Activated effector memory CD4-positive, alpha-beta T cell treated with anti-CD3 and anti-CD28 coated beads, Interleukin-2, amount 50 U/mL, for 16 hours (primary cell): ENCODE results near the gene FOXP2.
"Not testable (repeated sequence)": the region's sequence is repeated elsewhere in the genome, so short reads cannot be mapped to it uniquely, and the experiment has no call there.

Source experiments
- DNase-seq: peaks from one replicate; pipeline ENCODE4 v3.0.0-alpha.2; 2020

The FOXP2 gene

GRCh38 chr7:114414156-114415063 is at the start of gene FOXP2:
FOXP2 (plus strand) TSS chr7:114414815; CDS start chr7:114426512, 11,697 bp downstream.
- DNase-seq: no peak

GRCh38 chr7:114365791-114366190 is 48.8 kb upstream of the FOXP2 start:
- no peak for DNase-seq

DNA sequence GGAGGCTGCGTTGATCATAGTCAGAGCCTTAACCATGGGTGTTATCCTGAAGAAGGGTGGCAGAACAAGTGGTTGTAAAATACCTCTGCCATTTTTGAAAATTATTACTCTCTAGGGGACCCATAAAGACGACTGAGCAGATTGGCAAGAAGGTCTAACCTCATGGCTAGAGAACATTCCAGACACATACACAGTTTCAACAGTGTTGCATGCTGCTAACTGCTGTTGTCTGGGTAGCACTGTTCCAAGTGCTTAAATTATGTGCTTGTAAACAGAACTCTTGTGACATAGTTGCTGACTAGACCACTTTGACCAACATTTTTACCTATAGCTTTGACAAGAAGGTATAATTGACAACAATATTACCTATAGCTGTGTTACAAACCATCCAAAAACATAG is 46.1 kb upstream of the FOXP2 start:
- DNase-seq: no peak

DNA sequence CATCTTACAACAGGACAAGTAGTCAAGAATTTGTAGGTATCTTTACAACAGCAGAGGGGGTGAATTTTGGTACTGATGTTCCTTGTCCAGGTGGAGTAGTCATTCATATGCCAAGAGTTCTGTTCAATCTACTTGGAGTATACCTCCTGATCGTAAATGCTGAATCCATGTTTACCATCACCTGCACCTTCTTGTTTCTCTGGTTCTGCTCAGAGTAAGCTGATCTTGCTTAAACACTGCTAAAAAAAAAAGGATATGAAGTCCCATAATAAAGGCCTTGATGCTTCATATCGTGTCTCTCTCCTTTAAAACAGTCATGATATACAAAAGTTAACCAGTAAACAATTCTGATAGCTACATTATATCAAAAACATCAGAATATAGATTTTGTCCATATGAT is 45.3 kb upstream of the FOXP2 start:
- DNase-seq: no peak

- no peak for DNase-seq
Observed at GRCh38 chr7:114372619-114373018, 42.0 kb upstream of the FOXP2 start.

- DNase-seq: no peak
Observed at GRCh38 chr7:114375907-114376306, 38.7 kb upstream of the FOXP2 start.

- DNase-seq: not testable (repeated sequence)
Observed at GRCh38 chr7:114383946-114384345, 30.7 kb upstream of the FOXP2 start.

- not testable (repeated sequence) for DNase-seq
Observed at GRCh38 chr7:114384346-114384745, 30.3 kb upstream of the FOXP2 start.

- DNase-seq: no peak
Observed at GRCh38 chr7:114388021-114388420, 26.6 kb upstream of the FOXP2 start.

DNA sequence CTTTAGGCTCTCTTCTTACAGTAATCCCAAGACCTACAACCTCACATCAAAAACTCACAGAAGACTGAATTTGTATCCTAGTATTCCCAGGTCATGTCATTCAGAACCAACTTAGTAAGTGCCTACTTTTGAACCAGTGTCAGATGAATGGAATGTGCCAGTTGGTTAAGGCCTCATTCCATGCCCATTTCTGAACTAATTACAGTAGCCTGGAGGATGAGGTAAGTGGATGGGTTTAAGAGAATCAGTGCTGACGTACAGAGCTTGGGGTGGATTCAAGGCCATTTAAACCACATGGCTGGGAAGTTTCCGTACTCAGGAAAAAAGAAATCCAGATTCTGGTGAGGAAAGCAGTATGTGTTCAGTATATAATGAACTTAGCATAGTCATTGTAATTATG is 21.9 kb upstream of the FOXP2 start:
- no peak for DNase-seq

DNA sequence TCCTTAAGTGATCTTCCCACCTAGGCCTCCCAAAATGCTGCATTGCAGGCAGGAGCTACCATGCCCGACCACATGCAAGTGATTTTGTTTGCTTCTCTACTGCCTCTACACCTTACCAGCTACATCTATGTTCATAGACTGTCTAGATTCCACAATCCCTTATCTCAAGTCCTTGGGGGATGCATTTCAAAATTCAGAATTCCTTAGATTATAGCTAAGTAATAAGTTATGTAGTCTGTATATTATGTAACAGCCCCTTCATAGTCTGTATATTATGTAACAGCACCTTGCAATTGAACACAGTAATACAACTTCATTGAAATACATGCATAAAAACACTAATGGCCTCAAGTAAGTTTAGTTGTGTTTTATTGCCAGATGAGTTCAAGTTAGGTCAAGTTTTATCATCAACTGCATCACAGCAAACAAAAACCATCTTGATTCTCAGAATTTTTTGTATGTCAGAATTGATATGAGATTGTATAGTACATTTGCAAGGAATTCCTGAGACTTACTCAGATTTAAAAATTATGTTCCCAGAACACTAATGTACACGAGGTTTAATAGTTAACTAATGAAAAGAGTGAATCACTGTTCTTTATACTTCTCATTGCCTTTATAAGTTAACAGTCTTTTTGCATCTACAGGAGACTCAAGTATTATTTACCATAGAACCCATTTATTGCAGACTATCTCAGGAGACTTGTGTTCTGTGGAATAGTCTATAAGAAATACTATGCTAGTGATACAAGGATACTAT is 11.6 kb upstream of the FOXP2 start:
- DNase-seq: no peak

- no peak for DNase-seq
Observed at GRCh38 chr7:114405427-114405826, 9.2 kb upstream of the FOXP2 start.

DNA sequence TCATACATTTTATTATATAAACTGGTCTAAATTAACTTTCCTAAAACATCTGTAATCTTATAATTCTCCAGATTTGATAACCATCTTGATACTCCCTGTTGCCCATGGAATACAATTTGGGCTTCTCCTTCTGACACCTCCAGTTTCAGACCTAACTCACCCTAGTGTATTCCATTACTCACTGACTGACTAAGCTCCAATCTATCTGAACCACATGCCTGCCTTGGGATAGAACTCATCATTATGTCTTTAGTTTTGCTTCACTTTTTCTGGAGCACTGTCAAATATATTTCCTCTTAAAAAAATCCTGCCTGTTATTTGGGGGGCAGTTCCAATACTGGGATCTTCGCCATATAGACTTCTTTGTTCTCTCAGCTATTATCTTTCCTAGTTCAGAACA is 4.9 kb upstream of the FOXP2 start:
- no peak for DNase-seq

- no peak for DNase-seq
Observed at GRCh38 chr7:114412548-114412947, 2.1 kb upstream of the FOXP2 start.

GRCh38 chr7:114413761-114414155 is 857 bp upstream of the FOXP2 start:
- no peak for DNase-seq

- DNase-seq: no peak
Observed at GRCh38 chr7:114415064-114415989, 712 bp downstream of the FOXP2 start.

GRCh38 chr7:114416129-114416990 is 1.7 kb downstream of the FOXP2 start:
- no peak for DNase-seq

- DNase-seq: no peak
Observed at GRCh38 chr7:114417290-114417689, 2.7 kb downstream of the FOXP2 start.

DNA sequence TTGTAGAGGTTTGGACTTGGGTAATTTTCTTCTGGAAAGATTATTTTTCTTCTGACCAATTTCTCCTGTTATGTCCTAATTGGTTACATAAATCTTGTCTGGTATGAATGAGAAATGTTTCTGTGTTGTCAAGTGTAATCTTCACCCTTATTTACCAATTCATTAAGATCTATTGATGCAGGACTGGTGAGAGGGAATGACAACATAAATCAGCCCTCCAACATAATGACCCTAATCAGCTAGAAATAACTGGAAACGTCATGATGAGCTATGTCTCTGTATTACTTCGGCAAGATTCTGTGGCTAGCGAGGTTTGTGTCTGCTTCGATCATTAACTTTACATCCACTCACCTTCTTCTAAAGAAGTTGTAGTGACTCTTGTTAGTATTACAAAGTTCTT is 3.5 kb downstream of the FOXP2 start:
- no peak for DNase-seq

GRCh38 chr7:114419441-114420272 is 5.0 kb downstream of the FOXP2 start:
- no peak for DNase-seq
